ENCODE data around the gene ZNF692.
A peak's percentile ranks its signal among the peaks of the same experiment; 100 is the strongest.

ZNF692 gene, protein sequence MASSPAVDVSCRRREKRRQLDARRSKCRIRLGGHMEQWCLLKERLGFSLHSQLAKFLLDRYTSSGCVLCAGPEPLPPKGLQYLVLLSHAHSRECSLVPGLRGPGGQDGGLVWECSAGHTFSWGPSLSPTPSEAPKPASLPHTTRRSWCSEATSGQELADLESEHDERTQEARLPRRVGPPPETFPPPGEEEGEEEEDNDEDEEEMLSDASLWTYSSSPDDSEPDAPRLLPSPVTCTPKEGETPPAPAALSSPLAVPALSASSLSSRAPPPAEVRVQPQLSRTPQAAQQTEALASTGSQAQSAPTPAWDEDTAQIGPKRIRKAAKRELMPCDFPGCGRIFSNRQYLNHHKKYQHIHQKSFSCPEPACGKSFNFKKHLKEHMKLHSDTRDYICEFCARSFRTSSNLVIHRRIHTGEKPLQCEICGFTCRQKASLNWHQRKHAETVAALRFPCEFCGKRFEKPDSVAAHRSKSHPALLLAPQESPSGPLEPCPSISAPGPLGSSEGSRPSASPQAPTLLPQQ

GRCh38 chr1:248858891-248859889 is at the start of gene ZNF692:
Gene ZNF692, minus strand, starts transcription at chr1:248859085. Its CDS starts 776 bp downstream, at chr1:248858309.
- TF ChIP-seq RAD21 (IDR thresholded peaks at IDR 0.05; ENCODE audit: low read depth) = no peak
- TF ChIP-seq, protein P1, sequence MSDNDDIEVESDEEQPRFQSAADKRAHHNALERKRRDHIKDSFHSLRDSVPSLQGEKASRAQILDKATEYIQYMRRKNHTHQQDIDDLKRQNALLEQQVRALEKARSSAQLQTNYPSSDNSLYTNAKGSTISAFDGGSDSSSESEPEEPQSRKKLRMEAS (IDR thresholded peaks at IDR 0.05) = peak; percentile 97
- peak; percentile 84 for TF ChIP-seq TAF1 (IDR thresholded peaks at IDR 0.05; ENCODE audit: low read depth)
- TF ChIP-seq EGR1 (IDR thresholded peaks at IDR 0.05) = no peak
- no peak for TF ChIP-seq NFIC (IDR thresholded peaks at IDR 0.05)
- no peak for TF ChIP-seq YY1 (IDR thresholded peaks at IDR 0.05; ENCODE audit: low read depth)
- TF ChIP-seq CREB1 (IDR thresholded peaks at IDR 0.05; ENCODE audit: low read depth) = no peak; the same call in 1 of the 2 replicates
- no peak for TF ChIP-seq ZBTB7A (IDR thresholded peaks at IDR 0.05; ENCODE audit: low read depth)
- TF ChIP-seq CEBPB (IDR thresholded peaks at IDR 0.05) = no peak
- TF ChIP-seq REST (IDR thresholded peaks at IDR 0.05; ENCODE audit: low read depth) = no peak
- TF ChIP-seq EP300 (IDR thresholded peaks at IDR 0.05; ENCODE audit: borderline replicate concordance) = no peak
- no peak for TF ChIP-seq TCF12 (IDR thresholded peaks at IDR 0.05; ENCODE audit: low read depth)
- TF ChIP-seq TEAD4 (IDR thresholded peaks at IDR 0.05) = no peak
- TF ChIP-seq USF1 (IDR thresholded peaks at IDR 0.05) = no peak
- TF ChIP-seq FOXM1 (IDR thresholded peaks at IDR 0.05; ENCODE audit: borderline replicate concordance, low read depth) = no peak

DNA sequence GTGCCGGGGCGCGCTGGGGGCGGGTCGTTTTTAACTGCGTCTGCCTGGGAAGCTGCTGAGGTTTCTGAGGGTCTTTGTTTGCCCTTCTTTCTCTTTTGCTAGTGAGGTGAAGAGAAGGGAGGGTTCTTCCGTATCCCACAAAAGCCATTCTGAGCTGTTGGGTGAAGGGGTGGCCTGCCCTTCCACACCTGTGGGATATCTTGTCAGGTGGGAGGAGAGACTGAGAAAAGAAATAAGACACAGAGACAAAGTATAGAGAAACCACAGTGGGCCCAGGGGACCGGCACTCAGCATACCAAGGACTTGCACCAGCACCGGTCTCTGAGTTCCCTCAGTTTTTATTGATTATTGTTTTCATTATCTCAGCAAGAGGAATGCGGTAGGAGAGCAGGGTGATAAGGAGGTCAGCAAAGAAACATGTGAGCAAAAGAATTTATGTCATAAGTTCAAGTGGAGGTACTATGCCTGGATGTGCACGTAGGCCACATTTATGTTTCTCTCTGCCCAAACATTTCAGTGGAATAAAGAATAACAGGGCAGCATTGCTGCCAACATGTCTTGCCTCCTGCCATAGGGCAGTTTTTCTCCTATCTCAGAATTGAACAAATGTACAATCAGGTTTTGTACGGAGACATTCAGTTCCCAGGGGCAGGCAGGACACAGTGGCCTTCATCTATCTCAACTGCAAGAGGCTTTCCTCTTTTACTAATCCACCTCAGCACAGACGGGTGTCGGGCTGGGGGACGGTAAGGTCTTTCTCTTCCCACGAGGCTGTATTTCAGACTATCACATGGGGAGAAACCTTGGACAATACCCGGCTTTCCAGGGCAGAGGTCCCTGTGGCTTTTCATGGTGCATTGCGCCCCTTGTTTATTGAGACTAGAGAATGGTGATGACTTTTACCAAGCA is 48.1 kb upstream of the ZNF692 start:
- TF ChIP-seq ZBTB7A (IDR thresholded peaks at IDR 0.05; ENCODE audit: low read depth) (no peak), CREB1 (IDR thresholded peaks at IDR 0.05; ENCODE audit: low read depth) (no peak), CEBPB (IDR thresholded peaks at IDR 0.05) (no peak), RAD21 (IDR thresholded peaks at IDR 0.05; ENCODE audit: low read depth) (no peak), NFIC (IDR thresholded peaks at IDR 0.05) (no peak), FOXM1 (IDR thresholded peaks at IDR 0.05; ENCODE audit: borderline replicate concordance, low read depth) (no peak), TEAD4 (IDR thresholded peaks at IDR 0.05) (no peak), YY1 (IDR thresholded peaks at IDR 0.05; ENCODE audit: low read depth) (no peak), TAF1 (IDR thresholded peaks at IDR 0.05; ENCODE audit: low read depth) (no peak; the same call in 1 of the 2 replicates), TCF12 (IDR thresholded peaks at IDR 0.05; ENCODE audit: low read depth) (no peak), EP300 (IDR thresholded peaks at IDR 0.05; ENCODE audit: borderline replicate concordance) (no peak), EGR1 (IDR thresholded peaks at IDR 0.05) (no peak)
- TF ChIP-seq, protein P1 (IDR thresholded peaks at IDR 0.05) = no peak

- TF ChIP-seq ZBTB7A (IDR thresholded peaks at IDR 0.05; ENCODE audit: low read depth) (peak; percentile 82), EP300 (IDR thresholded peaks at IDR 0.05; ENCODE audit: borderline replicate concordance) (no peak), TEAD4 (IDR thresholded peaks at IDR 0.05) (no peak; the same call in 1 of the 2 replicates), CREB1 (IDR thresholded peaks at IDR 0.05; ENCODE audit: low read depth) (peak; percentile 34; the same call in 1 of the 2 replicates), FOXM1 (IDR thresholded peaks at IDR 0.05; ENCODE audit: borderline replicate concordance, low read depth) (no peak), YY1 (IDR thresholded peaks at IDR 0.05; ENCODE audit: low read depth) (peak; percentile 42; the same call in 1 of the 2 replicates), RAD21 (IDR thresholded peaks at IDR 0.05; ENCODE audit: low read depth) (peak; percentile 56), TCF12 (IDR thresholded peaks at IDR 0.05; ENCODE audit: low read depth) (no peak; the same call in 1 of the 2 replicates), CEBPB (IDR thresholded peaks at IDR 0.05) (0 out of 2 replicates have a peak, but pooled peaks have one; percentile 13), REST (IDR thresholded peaks at IDR 0.05; ENCODE audit: low read depth) (no peak), USF1 (IDR thresholded peaks at IDR 0.05) (no peak; the same call in 1 of the 2 replicates), TAF1 (IDR thresholded peaks at IDR 0.05; ENCODE audit: low read depth) (peak; percentile 72; the same call in 1 of the 2 replicates), NFIC (IDR thresholded peaks at IDR 0.05) (no peak), EGR1 (IDR thresholded peaks at IDR 0.05) (peak; percentile 53)
- TF ChIP-seq, protein P1 (IDR thresholded peaks at IDR 0.05) = peak; percentile 87
These were observed 47.3 kb upstream of the ZNF692 start, which contains the start of gene PGBD2 for GRCh38 chr1:248906009-248906752. Gene PGBD2, plus strand, starts transcription at chr1:248906235. Its CDS starts 7,628 bp downstream, at chr1:248913863.

All from Ishikawa (cell line).